HG03159 (cell line): ENCODE results near the gene PLS3.

Experiments
- ATAC-seq: cut with Tn5 transposase; IDR thresholded peaks from one replicate; pipeline ENCODE4 v1.9.1; 2021; ENCODE audit warnings: mild to moderate bottlenecking, moderate library complexity; ENCODE audit not compliant: unreplicated experiment

PLS3 gene

GRCh38 chrX:115564243-115564642 is 3.3 kb downstream of the PLS3 start:
- ATAC-seq: no peak

DNA sequence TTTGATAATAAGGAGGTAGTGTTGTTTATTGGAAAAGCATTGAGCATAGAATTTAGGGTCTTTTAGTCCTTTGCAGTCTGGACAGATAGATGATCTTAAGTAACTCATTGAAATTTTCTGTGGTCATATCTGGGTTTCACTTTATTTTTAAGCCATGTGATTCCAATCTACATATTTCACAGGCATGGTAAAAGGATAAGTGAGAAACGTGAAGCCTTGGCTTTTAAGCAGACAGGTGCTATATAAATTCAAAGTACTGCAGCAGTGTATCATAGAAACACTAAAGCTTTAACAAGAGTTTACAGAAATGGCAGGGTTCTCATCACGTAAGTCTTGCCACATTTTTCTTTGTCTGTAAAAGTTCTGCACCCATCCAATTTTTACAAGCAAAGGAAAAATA is 4.9 kb downstream of the PLS3 start:
- ATAC-seq: no peak

DNA sequence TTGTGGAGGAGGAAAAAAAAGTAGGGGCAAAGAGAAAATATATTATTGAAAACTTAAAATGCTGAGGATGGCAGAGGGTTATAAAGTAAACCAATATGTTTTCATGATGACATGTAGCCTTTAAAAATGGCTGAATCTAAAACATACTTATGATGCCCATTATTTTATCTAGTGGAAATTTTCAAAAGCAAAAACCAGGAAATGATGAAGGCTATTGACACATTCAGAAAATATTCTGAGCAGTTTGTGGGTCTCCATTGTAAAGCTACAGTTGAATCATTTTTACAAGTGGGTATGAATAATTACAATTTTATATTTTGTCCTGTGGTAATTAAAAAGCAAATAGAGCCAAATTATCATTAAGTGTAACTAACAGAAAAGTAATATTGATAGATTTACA is 10.7 kb downstream of the PLS3 start:
- ATAC-seq: no peak

GRCh38 chrX:115573185-115573584 is 12.2 kb downstream of the PLS3 start:
- ATAC-seq: no peak

DNA sequence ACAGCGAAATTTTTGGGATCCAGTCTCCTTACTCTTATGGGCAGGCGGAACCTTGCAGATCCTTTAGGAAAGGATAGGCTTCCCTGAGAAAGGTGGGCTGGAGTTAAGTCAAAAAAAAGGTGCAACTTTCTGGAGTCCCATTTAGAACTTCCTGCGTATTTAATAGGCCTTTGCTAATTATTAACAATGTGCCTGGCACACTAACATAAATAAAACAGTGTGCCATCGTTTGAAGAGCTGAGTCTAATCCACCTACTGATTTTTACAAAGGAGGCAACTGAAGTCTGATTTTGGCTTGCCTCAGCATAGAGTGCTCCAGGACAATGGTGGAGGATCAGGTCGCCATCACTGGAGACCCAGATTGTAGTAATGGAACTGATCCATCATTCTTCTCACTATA is 15.7 kb downstream of the PLS3 start:
- no peak for ATAC-seq

DNA sequence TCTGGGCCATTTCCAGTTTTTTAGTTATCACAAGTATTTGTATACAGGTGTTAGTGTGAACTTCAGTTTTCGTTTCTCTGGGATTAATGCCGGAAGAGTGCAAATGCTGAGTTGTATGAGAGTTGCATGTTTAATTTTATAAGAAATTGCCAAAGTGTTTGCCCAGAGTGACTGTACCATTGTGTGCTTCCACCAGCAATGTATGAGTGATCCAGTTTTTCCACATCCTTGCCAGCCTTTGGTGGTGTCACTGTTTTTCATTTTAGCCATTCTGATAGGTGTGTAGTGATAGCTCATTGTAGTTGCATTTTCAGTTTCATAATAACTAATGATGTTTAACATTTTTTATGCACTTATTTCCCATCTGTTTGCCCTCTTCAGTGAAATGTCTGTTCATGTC is 18.4 kb downstream of the PLS3 start:
- no peak for ATAC-seq

GRCh38 chrX:115579786-115580294 is 18.9 kb downstream of the PLS3 start:
- no peak for ATAC-seq

- no peak for ATAC-seq
Measured at GRCh38 chrX:115581759-115582615, 21.0 kb downstream of the PLS3 start.

- ATAC-seq: no peak
Measured at GRCh38 chrX:115582616-115583495, 21.9 kb downstream of the PLS3 start.

DNA sequence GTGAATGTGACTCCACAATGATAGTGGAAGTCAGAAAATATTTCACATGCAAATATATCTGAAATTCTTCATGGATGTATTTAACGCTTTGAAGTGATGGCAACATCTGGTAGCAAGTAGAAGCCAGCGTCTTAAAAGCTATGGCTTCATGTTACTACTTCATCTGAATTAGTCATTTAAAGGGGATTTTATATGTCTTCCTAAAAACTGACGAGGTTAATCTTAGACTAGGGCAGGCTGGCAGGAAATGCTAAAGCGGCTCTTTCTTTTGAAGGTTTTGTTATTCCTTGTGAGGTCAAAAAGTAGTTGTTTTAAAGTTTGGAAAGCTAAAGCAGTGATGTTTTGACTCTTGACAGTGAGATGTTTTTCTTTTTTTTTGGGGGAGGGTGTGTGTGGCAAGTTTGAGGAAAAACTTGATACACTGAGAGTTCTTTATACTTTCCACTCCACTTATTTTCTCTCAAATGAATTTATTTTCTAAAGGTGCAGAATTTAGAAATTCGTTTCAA is 22.6 kb downstream of the PLS3 start:
- no peak for ATAC-seq

DNA sequence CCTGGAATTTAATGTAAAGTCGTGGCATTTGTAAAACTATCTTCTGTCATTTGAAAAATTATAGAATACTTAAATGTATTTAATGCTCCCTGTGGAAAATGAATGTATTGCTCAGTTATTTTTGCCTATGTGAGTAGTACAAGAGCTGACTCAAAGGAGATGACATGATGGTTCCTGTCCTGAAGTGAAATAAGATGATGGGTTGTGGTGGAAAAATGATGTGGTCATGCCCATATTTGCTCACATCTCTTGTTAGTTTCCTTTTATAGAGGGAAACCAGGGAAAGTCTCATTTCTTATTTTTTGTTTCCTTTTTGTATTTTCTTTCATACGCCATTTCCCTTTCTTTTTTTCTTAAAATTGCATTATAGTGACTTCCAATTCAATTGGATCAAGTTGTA is 23.7 kb downstream of the PLS3 start:
- no peak for ATAC-seq

- no peak for ATAC-seq
Measured at GRCh38 chrX:115588179-115588578, 27.2 kb downstream of the PLS3 start.

DNA sequence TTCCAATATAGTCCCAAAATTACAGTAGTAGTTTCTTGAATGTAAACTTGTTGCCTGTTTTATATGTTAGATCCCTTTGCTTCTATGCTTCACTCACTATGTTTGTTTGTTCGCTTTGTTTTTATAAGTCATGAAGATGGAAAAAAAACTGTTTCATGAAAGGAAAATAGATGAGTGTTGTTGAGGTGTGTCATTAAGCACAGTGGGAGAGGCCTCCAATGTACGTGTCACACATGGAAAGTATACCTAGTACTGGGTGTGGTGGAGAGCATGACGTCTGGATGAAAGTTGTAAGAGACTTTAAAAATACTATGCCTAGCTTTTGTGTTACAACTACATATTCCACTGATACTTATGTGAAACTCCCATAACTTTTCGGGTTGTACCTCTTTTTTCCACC is 28.4 kb downstream of the PLS3 start:
- ATAC-seq: no peak

GRCh38 chrX:115591420-115591819 is 30.4 kb downstream of the PLS3 start:
- ATAC-seq: no peak

- no peak for ATAC-seq
Measured at GRCh38 chrX:115591856-115592842, 31.2 kb downstream of the PLS3 start.

- ATAC-seq: no peak
Measured at GRCh38 chrX:115592997-115593734, 32.2 kb downstream of the PLS3 start.

GRCh38 chrX:115595049-115595448 is 34.1 kb downstream of the PLS3 start:
- ATAC-seq: no peak

DNA sequence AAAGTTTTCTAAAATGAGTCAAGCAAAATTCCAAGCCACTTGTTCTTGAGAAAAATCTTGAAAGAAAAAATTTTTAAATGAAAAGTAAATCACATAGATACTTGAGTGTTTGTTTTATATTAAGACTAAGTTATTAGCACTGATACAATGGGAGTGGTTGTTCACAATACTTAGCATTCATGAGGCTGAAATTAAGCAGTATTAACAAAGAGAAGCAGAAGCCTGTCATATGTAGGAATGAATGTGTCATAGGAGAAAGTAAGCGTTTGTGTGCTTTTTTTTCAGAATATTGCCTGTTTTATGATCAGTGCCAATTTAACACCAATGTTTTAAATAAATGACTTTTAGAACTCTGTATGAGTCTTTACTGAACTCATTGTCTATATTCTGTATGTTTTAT is 37.6 kb downstream of the PLS3 start:
- ATAC-seq: no peak

GRCh38 chrX:115602308-115602707 is 41.3 kb downstream of the PLS3 start:
- ATAC-seq: no peak
